Ectodermal cell (in vitro differentiated cells): ENCODE measurements around the gene PPIH.
"Not testable (repeated sequence)": the region's sequence is repeated elsewhere in the genome, so short reads cannot be mapped to it uniquely, and the experiment has no call there.

Experiments used
- H3K27ac ChIP-seq: 2 replicates; pipeline ENCODE4 v1.7.0; 2013; ENCODE audit warnings: mild to moderate bottlenecking, low read depth, low read length; ENCODE audit not compliant: insufficient read depth, poor library complexity, severe bottlenecking
- H3K27me3 ChIP-seq: 2 replicates; pipeline ENCODE4 v1.7.0; 2013; ENCODE audit warnings: mild to moderate bottlenecking, low read length; ENCODE audit not compliant: insufficient read depth, control insufficient read depth, poor library complexity, severe bottlenecking
- H3K36me3 ChIP-seq: one replicate; pipeline ENCODE4 v1.7.0; 2013; ENCODE audit warnings: low read length; ENCODE audit not compliant: control insufficient read depth, insufficient read depth
- H3K4me1 ChIP-seq: one replicate; pipeline ENCODE4 v1.7.0; 2013; ENCODE audit warnings: low read length; ENCODE audit not compliant: control insufficient read depth, insufficient read depth
- H3K4me3 ChIP-seq: 2 replicates; pipeline ENCODE4 v1.7.0; 2013; ENCODE audit warnings: low read depth, low read length, control low read depth; ENCODE audit not compliant: insufficient read depth
- H3K9me3 ChIP-seq: 2 replicates; pipeline ENCODE4 v1.7.0; 2013; ENCODE audit warnings: mild to moderate bottlenecking, low read length, moderate library complexity; ENCODE audit not compliant: control insufficient read depth
- WGBS, 2 experiments: methylation state at CpG; one replicate each; pipeline ENCODE4 v1.1.7; 2013; ENCODE audit warnings: missing lambda C conversion rate in 2 of 2; 5-methylcytosine and 5-hydroxymethylcytosine counted together

The PPIH gene

GRCh38 chr1:42681741-42682483 is 23.7 kb downstream of the PPIH start, which contains the start of gene YBX1:
Gene YBX1, plus strand, starts transcription at chr1:42682418. Its CDS starts 148 bp downstream, at chr1:42682566.
- no peaks in the 10 kb centered on the region for H3K9me3 ChIP-seq
- H3K36me3 ChIP-seq = no peaks in the 10 kb centered on the region
- H3K4me1 ChIP-seq = peaks cover 16% of the 10 kb centered on the region
- peak within 1 kb of the TSS; percentile 42 for H3K4me3 ChIP-seq
- H3K27me3 ChIP-seq = no peaks in the 10 kb centered on the region
- WGBS, 2 experiments = 0% methylated on average over 54 of the region's 54 CpGs
- H3K27ac ChIP-seq = peak within 1 kb of the TSS; percentile 61

GRCh38 chr1:42682484-42682738 is 24.2 kb downstream of the PPIH start:
- WGBS, 2 experiments = 0% methylated on average over 33 of the region's 33 CpGs
- H3K9me3 ChIP-seq, H3K27ac ChIP-seq, H3K27me3 ChIP-seq, H3K36me3 ChIP-seq: not testable (repeated sequence)
- Histone ChIP-seq H3K4me3 (peak overlapping the region; percentile 42), H3K4me1 (peaks cover 16% of the 10 kb centered on the region)

- H3K4me3 ChIP-seq = peak overlapping the region; percentile 42
- H3K36me3 ChIP-seq = no peaks in the 10 kb centered on the region
- WGBS, 2 experiments = 0% methylated on average over 101 to 103 of the region's 103 CpGs
- peaks cover 16% of the 10 kb centered on the region for H3K4me1 ChIP-seq
- H3K27ac ChIP-seq = no peak overlapping the region
- no peaks in the 10 kb centered on the region for H3K27me3 ChIP-seq
- no peaks in the 10 kb centered on the region for H3K9me3 ChIP-seq
Observed at GRCh38 chr1:42682739-42683531, 24.7 kb downstream of the PPIH start.

GRCh38 chr1:42684139-42684538 is 25.9 kb downstream of the PPIH start:
- Histone ChIP-seq H3K9me3 (no peaks in the 10 kb centered on the region), H3K4me3 (peak overlapping the region; percentile 42), H3K27ac (no peak overlapping the region), H3K36me3 (no peaks in the 10 kb centered on the region), H3K4me1 (peaks cover 20% of the 10 kb centered on the region), H3K27me3 (no peaks in the 10 kb centered on the region)
- 11 to 15% methylated on average over 5 of the region's 5 CpGs for WGBS, 2 experiments

- WGBS, 2 experiments = 91 to 94% methylated on average over 4 of the region's 4 CpGs
- Histone ChIP-seq H3K9me3 (no peaks in the 10 kb centered on the region), H3K4me3 (no peak overlapping the region), H3K36me3 (no peaks in the 10 kb centered on the region), H3K4me1 (peaks cover 16% of the 10 kb centered on the region), H3K27me3 (no peaks in the 10 kb centered on the region), H3K27ac (no peak overlapping the region)
Observed at GRCh38 chr1:42686418-42686817, 28.2 kb downstream of the PPIH start.

- Histone ChIP-seq H3K4me1 (peaks cover 14% of the 10 kb centered on the region), H3K4me3 (no peak overlapping the region), H3K9me3 (no peaks in the 10 kb centered on the region), H3K27ac (no peak overlapping the region), H3K36me3 (peaks cover 9% of the 10 kb centered on the region), H3K27me3 (no peaks in the 10 kb centered on the region)
- 91% methylated on average over 3 of the region's 3 CpGs for WGBS, 2 experiments
Observed at GRCh38 chr1:42689912-42690311, 31.7 kb downstream of the PPIH start.

- 88% methylated on average over 1 of the region's 1 CpG; no CpG with 5 or more reads in 1 of the 2 experiments for WGBS, 2 experiments
- Histone ChIP-seq H3K4me1 (peaks cover 14% of the 10 kb centered on the region), H3K9me3 (no peaks in the 10 kb centered on the region), H3K27ac (no peak overlapping the region), H3K4me3 (no peak overlapping the region), H3K27me3 (no peaks in the 10 kb centered on the region), H3K36me3 (peaks cover 10% of the 10 kb centered on the region)
Observed at GRCh38 chr1:42690477-42691156, 32.4 kb downstream of the PPIH start.

GRCh38 chr1:42691157-42691498 is 32.9 kb downstream of the PPIH start:
- 87 to 95% methylated on average over 4 of the region's 4 CpGs for WGBS, 2 experiments
- Histone ChIP-seq H3K4me3 (no peak overlapping the region), H3K27me3 (no peaks in the 10 kb centered on the region), H3K27ac (no peak overlapping the region), H3K9me3 (no peaks in the 10 kb centered on the region), H3K36me3 (peaks cover 10% of the 10 kb centered on the region), H3K4me1 (peaks cover 11% of the 10 kb centered on the region)

GRCh38 chr1:42692461-42692860 is 34.2 kb downstream of the PPIH start:
- Histone ChIP-seq H3K36me3 (peaks cover 18% of the 10 kb centered on the region), H3K27me3 (no peaks in the 10 kb centered on the region), H3K4me1 (peaks cover 9% of the 10 kb centered on the region), H3K9me3 (no peaks in the 10 kb centered on the region), H3K27ac (peak overlapping the region; percentile 6), H3K4me3 (no peak overlapping the region)
- WGBS, 2 experiments = 30 to 36% methylated on average over 5 of the region's 5 CpGs

GRCh38 chr1:42692911-42693310 is 34.7 kb downstream of the PPIH start:
- H3K36me3 ChIP-seq = peaks cover 21% of the 10 kb centered on the region

More at GRCh38 chr1:42692911-42693310, 34.7 kb downstream of the PPIH start:
- H3K4me3 ChIP-seq = no peak overlapping the region
- H3K27me3 ChIP-seq = no peaks in the 10 kb centered on the region
- no peak overlapping the region for H3K27ac ChIP-seq
- H3K9me3 ChIP-seq = no peaks in the 10 kb centered on the region
- peaks cover 9% of the 10 kb centered on the region for H3K4me1 ChIP-seq
- 89 to 91% methylated on average over 2 of the region's 2 CpGs for WGBS, 2 experiments
